ENCODE measurements around the gene BEND6. TPM values are rescaled to one million over a fixed set of nuclear protein-coding genes. Genes with fewer than 3 reads are reported as not detected.

Gene BEND6
- total and polyA plus RNA-seq, 2 of the 13 experiments (the other 11 are each of a cell fraction or from before 2014, with no cell fraction given), result 0.20 to 0.21 TPM

GRCh38 chr6:56955171-56956155, 556 bp downstream of the BEND6 start (continued):
- TF ChIP-seq PCBP2 (optimal IDR thresholded peaks at IDR 0.05; ENCODE audit: low read depth, low read length, poor library complexity, severe bottlenecking), result no peak
- TF ChIP-seq SYNCRIP (IDR thresholded peaks at IDR 0.05; ENCODE audit: insufficient read depth, low read depth, low read length), result no peak
- TF ChIP-seq ZNF432 (CRISPR knock-in tag; IDR thresholded peaks at IDR 0.05; ENCODE audit: borderline replicate concordance), result no peak
- no peak for TF ChIP-seq CBX2 (IDR thresholded peaks at IDR 0.05; ENCODE audit: low read depth, low read length)
- TF ChIP-seq CBX2 (CRISPR knock-in tag; IDR thresholded peaks at IDR 0.05; ENCODE audit: low read depth), result 0 out of 2 replicates have a peak, but pooled peaks have one; percentile 35
- TF ChIP-seq ZNF879 (CRISPR knock-in tag; IDR thresholded peaks at IDR 0.05), result no peak
- TF ChIP-seq CEBPB (IDR thresholded peaks at IDR 0.05; ENCODE audit: borderline replicate concordance, low read depth, low read length), result peak; percentile 67
- TF ChIP-seq SKIL (CRISPR knock-in tag; IDR thresholded peaks at IDR 0.05; ENCODE audit: borderline replicate concordance), result no peak
- TF ChIP-seq, protein P1, sequence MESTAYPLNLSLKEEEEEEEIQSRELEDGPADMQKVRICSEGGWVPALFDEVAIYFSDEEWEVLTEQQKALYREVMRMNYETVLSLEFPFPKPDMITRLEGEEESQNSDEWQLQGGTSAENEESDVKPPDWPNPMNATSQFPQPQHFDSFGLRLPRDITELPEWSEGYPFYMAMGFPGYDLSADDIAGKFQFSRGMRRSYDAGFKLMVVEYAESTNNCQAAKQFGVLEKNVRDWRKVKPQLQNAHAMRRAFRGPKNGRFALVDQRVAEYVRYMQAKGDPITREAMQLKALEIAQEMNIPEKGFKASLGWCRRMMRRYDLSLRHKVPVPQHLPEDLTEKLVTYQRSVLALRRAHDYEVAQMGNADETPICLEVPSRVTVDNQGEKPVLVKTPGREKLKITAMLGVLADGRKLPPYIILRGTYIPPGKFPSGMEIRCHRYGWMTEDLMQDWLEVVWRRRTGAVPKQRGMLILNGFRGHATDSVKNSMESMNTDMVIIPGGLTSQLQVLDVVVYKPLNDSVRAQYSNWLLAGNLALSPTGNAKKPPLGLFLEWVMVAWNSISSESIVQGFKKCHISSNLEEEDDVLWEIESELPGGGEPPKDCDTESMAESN (CRISPR knock-in tag; conservative IDR thresholded peaks at IDR 0.05), result peak; percentile 59; the same call in 1 of the 2 replicates
- no peak for TF ChIP-seq ZNF713 (CRISPR knock-in tag; IDR thresholded peaks at IDR 0.05)
- TF ChIP-seq SP140L (CRISPR knock-in tag; IDR thresholded peaks at IDR 0.05; ENCODE audit: borderline replicate concordance), result 0 out of 2 replicates have a peak, but pooled peaks have one; percentile 48
- TF ChIP-seq EP300 (IDR thresholded peaks at IDR 0.05; ENCODE audit: low read depth in 2 of 2, low read length in 2 of 2), result no peak
- TF ChIP-seq EP300 (CRISPR knock-in tag; IDR thresholded peaks at IDR 0.05; ENCODE audit: borderline replicate concordance), result no peak
- no peak for TF ChIP-seq ATF7-NPFF (CRISPR knock-in tag; IDR thresholded peaks at IDR 0.05; ENCODE audit: low read depth)
- peak; percentile 90 to 97 for TF ChIP-seq HMGXB4 (CRISPR knock-in tag; IDR thresholded peaks at IDR 0.05; ENCODE audit: borderline replicate concordance in 1 of 2, low read depth in 1 of 2)
- peak; percentile 85; the same call in 1 of the 2 replicates for TF ChIP-seq ZNF556 (CRISPR knock-in tag; IDR thresholded peaks at IDR 0.05; ENCODE audit: borderline replicate concordance)
- peak; percentile 95 for TF ChIP-seq ELF3 (CRISPR knock-in tag; IDR thresholded peaks at IDR 0.05)
- TF ChIP-seq ZNF33B (CRISPR knock-in tag; IDR thresholded peaks at IDR 0.05), result peak; percentile 75; the same call in 1 of the 2 replicates
- TF ChIP-seq ZNF230 (CRISPR knock-in tag; IDR thresholded peaks at IDR 0.05), result no peak
- TF ChIP-seq SP1 (IDR thresholded peaks at IDR 0.05), result no peak
- TF ChIP-seq SP1 (CRISPR knock-in tag; IDR thresholded peaks at IDR 0.05), result peak; percentile 35; the same call in 1 of the 2 replicates
- peak; percentile 34 for TF ChIP-seq SRSF1 (optimal IDR thresholded peaks at IDR 0.05; ENCODE audit: low read depth, low read length)
